ENCODE results near the gene APBB2. TPM values are rescaled to one million over a fixed set of nuclear protein-coding genes. Genes with fewer than 3 reads are reported as not detected.

APBB2 gene
- total RNA-seq, 2 donors from 2014 or later = 56.1 to 64.8 TPM

- TF ChIP-seq CTCF (conservative IDR thresholded peaks at IDR 0.05) = no peak
- H3K9ac ChIP-seq (ENCODE audit: extremely low read depth, low read length, poor library complexity, severe bottlenecking) = no peak overlapping the region
- H3K27me3 Mint-ChIP-seq (ENCODE audit: insufficient read depth) = no peaks in the 10 kb centered on the region
- H3K4me1 ChIP-seq (ENCODE audit: control insufficient read depth, insufficient read depth, low read length) = peaks cover 34% of the 10 kb centered on the region
- H3K4me1 Mint-ChIP-seq = peaks cover 51% of the 10 kb centered on the region
- H3K27me3 ChIP-seq (ENCODE audit: control insufficient read depth, insufficient read depth, low read length, poor library complexity, severe bottlenecking) = no peaks in the 10 kb centered on the region
- H3K9me3 ChIP-seq (ENCODE audit: control insufficient read depth, low read length) = no peaks in the 10 kb centered on the region
- DNase-seq = peak; percentile 57
- H3K27ac ChIP-seq (ENCODE audit: low read depth, low read length) = peak overlapping the region; percentile 59
- 83 to 86% methylated on average over 6 to 7 of the region's 7 CpGs for WGBS, 2 experiments (ENCODE audit: insufficient coverage in 1 of 2, insufficient read length in 1 of 2)
- no peak overlapping the region for H3K4me3 Mint-ChIP-seq
- no peaks in the 10 kb centered on the region for H3K36me3 ChIP-seq (ENCODE audit: control insufficient read depth, insufficient read depth, low read length)
- H3K27ac Mint-ChIP-seq = peak overlapping the region; percentile 37
- H3K9me3 Mint-ChIP-seq = no peaks in the 10 kb centered on the region
- H3K36me3 Mint-ChIP-seq (ENCODE audit: low read depth) = peaks cover 3% of the 10 kb centered on the region
- H3K4me3 ChIP-seq (ENCODE audit: low read length) = no peak overlapping the region
Measured at GRCh38 chr4:41072021-41072777, 142.1 kb downstream of the APBB2 start.

GRCh38 chr4:41070516-41071281 is 143.6 kb downstream of the APBB2 start:
- DNase-seq = no peak
- no peaks in the 10 kb centered on the region for H3K9me3 Mint-ChIP-seq
- H3K27ac ChIP-seq (ENCODE audit: low read depth, low read length) = peak overlapping the region; percentile 67
- no peak overlapping the region for H3K4me3 Mint-ChIP-seq
- no peaks in the 10 kb centered on the region for H3K9me3 ChIP-seq (ENCODE audit: control insufficient read depth, low read length)
- H3K36me3 Mint-ChIP-seq (ENCODE audit: low read depth) = peaks cover 3% of the 10 kb centered on the region
- WGBS, 2 experiments (ENCODE audit: insufficient coverage in 1 of 2, insufficient read length in 1 of 2) = 91 to 96% methylated on average over 7 to 10 of the region's 10 CpGs
- H3K36me3 ChIP-seq (ENCODE audit: control insufficient read depth, insufficient read depth, low read length) = no peaks in the 10 kb centered on the region
- no peaks in the 10 kb centered on the region for H3K27me3 Mint-ChIP-seq (ENCODE audit: insufficient read depth)
- H3K4me1 ChIP-seq (ENCODE audit: control insufficient read depth, insufficient read depth, low read length) = peaks cover 29% of the 10 kb centered on the region
- peaks cover 41% of the 10 kb centered on the region for H3K4me1 Mint-ChIP-seq
- H3K4me3 ChIP-seq (ENCODE audit: low read length) = no peak overlapping the region
- no peak overlapping the region for H3K9ac ChIP-seq (ENCODE audit: extremely low read depth, low read length, poor library complexity, severe bottlenecking)
- no peaks in the 10 kb centered on the region for H3K27me3 ChIP-seq (ENCODE audit: control insufficient read depth, insufficient read depth, low read length, poor library complexity, severe bottlenecking)
- no peak for TF ChIP-seq CTCF (conservative IDR thresholded peaks at IDR 0.05)
- peak overlapping the region; percentile 72 for H3K27ac Mint-ChIP-seq

GRCh38 chr4:41069838-41070237 is 144.5 kb downstream of the APBB2 start:
- no peaks in the 10 kb centered on the region for H3K9me3 ChIP-seq (ENCODE audit: control insufficient read depth, low read length)
- no peak overlapping the region for H3K4me3 ChIP-seq (ENCODE audit: low read length)
- TF ChIP-seq CTCF (conservative IDR thresholded peaks at IDR 0.05) = no peak
- H3K27me3 ChIP-seq (ENCODE audit: control insufficient read depth, insufficient read depth, low read length, poor library complexity, severe bottlenecking) = no peaks in the 10 kb centered on the region
- peak overlapping the region; percentile 77 for H3K27ac ChIP-seq (ENCODE audit: low read depth, low read length)
- Mint-ChIP-seq H3K36me3 (ENCODE audit: low read depth) (peaks cover 9% of the 10 kb centered on the region), H3K27ac (peak overlapping the region; percentile 36), H3K9me3 (no peaks in the 10 kb centered on the region), H3K27me3 (ENCODE audit: insufficient read depth) (no peaks in the 10 kb centered on the region), H3K4me3 (no peak overlapping the region), H3K4me1 (peaks cover 37% of the 10 kb centered on the region)
- no peak overlapping the region for H3K9ac ChIP-seq (ENCODE audit: extremely low read depth, low read length, poor library complexity, severe bottlenecking)
- H3K4me1 ChIP-seq (ENCODE audit: control insufficient read depth, insufficient read depth, low read length) = peaks cover 26% of the 10 kb centered on the region
- 67% methylated on average over 1 of the region's 1 CpG; no CpG with 5 or more reads in 1 of the 2 experiments for WGBS, 2 experiments (ENCODE audit: insufficient coverage in 1 of 2, insufficient read length in 1 of 2)
- no peaks in the 10 kb centered on the region for H3K36me3 ChIP-seq (ENCODE audit: control insufficient read depth, insufficient read depth, low read length)
- DNase-seq = peak; percentile 78

Data from endodermal cell (in vitro differentiated cells).